ENCODE measurements around the gene RCAN1. TPM values are rescaled to one million over a fixed set of nuclear protein-coding genes. Genes with fewer than 3 reads are reported as not detected.
A peak's percentile ranks its signal among the peaks of the same experiment; 100 is the strongest.
"Not testable (repeated sequence)": the region's sequence is repeated elsewhere in the genome, so short reads cannot be mapped to it uniquely, and the experiment has no call there.

RCAN1 gene
- total RNA-seq, 2 donors from 2014 or later = 47.4 to 91.3 TPM

GRCh38 chr21:34626131-34626530, 11.2 kb upstream of the RCAN1 start:
- ATAC-seq = no peak
- no peak for DNase-seq
- intact Hi-C loops (cut with DNase I, micrococcal nuclease) = no loop called here

DNA sequence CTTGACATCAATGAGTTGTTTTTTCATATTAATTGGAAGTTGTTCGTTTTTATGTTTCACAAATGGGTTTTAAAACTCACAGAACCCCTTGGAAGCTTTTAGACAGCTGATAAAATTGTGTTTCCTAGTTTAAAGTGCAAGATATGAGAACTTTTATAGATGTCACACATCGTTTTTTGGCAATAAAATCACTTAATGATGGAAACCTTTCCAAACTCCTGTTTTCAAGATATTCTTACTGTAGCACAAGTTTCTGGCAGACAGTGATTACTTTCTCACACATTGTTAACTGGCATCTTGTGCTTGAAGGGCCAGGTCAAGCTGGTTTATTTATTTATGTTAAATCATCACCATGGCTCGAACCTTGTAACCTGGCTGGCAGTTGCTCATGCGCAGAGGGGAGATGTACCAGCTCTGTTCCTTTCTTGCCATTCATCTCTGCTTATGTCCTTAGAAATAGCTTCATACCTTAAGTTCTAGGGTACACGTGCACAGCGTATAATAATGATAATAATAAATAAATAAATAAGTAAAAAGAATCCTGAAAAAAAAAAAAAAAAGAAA, 10.2 kb upstream of the RCAN1 start:
- no peak for ATAC-seq
- intact Hi-C loops (cut with DNase I, micrococcal nuclease) = no loop called here

GRCh38 chr21:34623516-34623915, 8.6 kb upstream of the RCAN1 start:
- intact Hi-C loops (cut with DNase I, micrococcal nuclease) = no loop called here
- ATAC-seq = no peak
- DNase-seq = no peak

More for the DNA sequence above, 10.2 kb upstream of the RCAN1 start:
- DNase-seq = no peak

- ATAC-seq (no peak), DNase-seq (no peak)
- intact Hi-C loops (cut with DNase I, micrococcal nuclease) = no loop called here
Measured at GRCh38 chr21:34621434-34622350, 6.8 kb upstream of the RCAN1 start.

- ATAC-seq = no peak
- DNase-seq = no peak
- intact Hi-C loops (cut with DNase I, micrococcal nuclease) = no loop called here
Measured at GRCh38 chr21:34619841-34620665, 5.1 kb upstream of the RCAN1 start.

DNA sequence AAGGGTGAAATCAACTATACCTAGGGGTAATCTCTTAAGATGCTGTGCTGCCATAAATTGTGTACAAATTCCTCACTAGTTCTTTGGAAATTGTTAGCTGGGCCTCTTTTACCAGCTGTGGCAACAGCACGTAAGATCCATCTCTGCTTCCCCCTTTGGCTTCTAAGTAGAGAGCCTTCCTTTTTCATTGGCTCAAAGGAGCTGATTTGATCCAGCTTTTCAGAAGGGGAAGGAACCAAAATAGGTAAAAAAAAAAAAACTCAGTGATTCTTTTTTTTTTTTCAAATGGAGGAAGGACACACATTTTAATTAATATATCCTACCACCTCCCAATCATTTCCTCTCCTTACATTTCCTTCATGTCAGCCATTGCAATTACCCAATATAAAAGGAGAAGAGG, 4.0 kb upstream of the RCAN1 start:
- ATAC-seq = no peak
- DNase-seq = no peak
- intact Hi-C loops (cut with DNase I, micrococcal nuclease) = no loop called here

GRCh38 chr21:34617753-34618339, 2.9 kb upstream of the RCAN1 start:
- DNase-seq = no peak
- intact Hi-C loops (cut with DNase I, micrococcal nuclease) = no loop called here
- no peak for ATAC-seq

DNA sequence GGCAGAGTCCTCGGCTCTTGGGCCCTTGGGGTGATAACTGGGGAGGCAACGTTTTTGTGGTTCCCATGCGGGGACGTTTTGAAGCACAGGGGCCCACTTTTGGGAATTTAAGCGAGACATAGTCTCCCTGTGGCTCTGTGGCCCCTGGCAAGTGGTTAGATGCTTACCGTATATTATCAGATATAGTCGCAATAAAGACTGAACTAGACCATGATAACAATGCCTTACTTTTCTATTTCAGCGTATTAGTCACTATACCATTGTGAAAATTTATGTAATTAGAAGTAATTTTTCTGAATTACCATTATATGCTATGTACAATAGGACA, 538 bp upstream of the RCAN1 start:
- intact Hi-C loops (cut with DNase I, micrococcal nuclease) = no loop called here
- peak; percentile 21 for ATAC-seq
- DNase-seq = no peak

DNA sequence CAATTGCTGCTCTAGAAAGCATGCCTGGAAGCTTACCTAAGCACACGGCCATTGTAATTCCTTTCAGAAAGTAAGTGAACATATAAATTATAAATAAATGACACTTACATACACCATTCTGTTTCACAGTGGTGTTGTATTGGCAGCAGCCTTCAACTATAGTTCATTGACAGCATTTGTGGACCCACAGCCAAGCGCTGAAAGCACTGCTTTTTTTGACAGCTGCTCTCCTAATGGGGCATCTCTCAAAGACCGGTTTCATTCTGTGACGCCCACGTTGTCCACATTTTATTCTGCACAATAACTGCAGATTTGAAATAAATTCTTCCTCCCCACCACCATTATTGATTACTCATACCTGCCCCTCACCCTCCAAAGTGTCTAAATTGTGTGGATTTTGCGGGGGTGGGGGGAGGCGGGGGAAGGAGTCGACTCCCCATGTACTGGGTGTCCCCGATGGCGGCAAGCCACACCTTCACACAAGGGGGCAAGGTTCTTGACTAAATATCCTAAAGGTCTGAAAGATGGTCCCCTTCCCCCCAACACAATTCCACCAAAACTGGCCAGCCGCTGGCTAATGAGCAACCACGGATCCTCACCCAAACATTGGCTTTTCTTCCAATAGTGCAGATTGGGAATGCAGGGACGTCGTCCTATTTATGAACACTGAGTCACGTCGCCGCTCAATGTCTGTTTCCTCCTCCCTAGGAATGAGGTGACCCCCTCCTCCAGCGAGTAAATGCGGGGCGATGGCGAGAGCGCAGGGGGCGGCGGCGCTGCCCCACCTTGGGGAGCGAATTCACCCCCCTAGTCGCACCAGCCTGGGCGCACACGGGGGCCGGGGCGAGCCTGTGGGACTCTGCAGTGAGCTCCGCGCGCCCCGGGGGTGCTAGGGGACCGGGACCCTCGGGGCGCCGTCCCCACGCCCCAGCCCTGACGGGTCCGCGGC, 960 bp downstream of the RCAN1 start:
- peak in 1 of 2 donors; percentile 18 for DNase-seq
- no peak for ATAC-seq
- intact Hi-C loops (cut with DNase I, micrococcal nuclease) = no loop called here

- intact Hi-C loops (cut with DNase I, micrococcal nuclease) = no loop called here
- DNase-seq = no peak
- ATAC-seq = no peak
Measured at GRCh38 chr21:34612557-34612956, 2.4 kb downstream of the RCAN1 start.

DNA sequence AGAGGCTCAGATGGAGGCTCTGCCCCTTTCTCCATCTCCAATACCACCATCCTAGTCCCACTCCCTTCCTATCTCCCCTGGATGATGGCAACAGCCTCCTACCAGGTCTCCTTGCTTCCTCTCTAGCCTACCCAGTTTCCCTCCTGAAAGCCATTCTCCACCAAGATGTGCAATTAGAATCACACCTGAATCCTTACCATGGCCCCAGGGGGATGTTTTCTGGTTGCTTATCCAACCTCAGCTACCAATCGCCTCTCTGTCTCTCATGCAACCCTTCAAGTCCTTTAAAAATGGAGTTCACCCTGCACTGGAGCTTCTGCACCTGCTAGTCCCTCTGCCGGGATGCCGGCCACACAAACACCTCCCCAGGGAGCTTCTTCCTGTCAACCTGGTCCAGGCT, 2.9 kb downstream of the RCAN1 start:
- no peak for ATAC-seq
- intact Hi-C loops (cut with DNase I, micrococcal nuclease) = no loop called here

DNA sequence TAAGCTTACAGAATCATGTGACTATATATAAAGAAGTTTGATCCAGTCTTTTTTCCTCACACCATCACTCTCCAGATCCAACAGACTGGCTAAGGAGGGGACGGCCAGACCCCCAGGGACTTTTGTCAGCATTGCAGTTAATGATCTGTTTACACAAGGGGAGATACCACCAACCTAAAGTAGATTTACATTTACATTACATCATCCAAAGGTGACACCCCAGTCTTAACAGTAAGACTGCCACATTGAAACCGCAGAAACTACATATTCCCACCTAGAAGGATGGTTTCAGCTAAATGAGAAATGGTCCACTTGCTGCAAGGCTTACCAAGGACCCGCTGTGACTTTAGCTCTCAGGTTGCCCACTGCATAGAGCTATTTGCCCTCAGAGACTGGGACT, 3.4 kb downstream of the RCAN1 start:
- ATAC-seq = no peak
- intact Hi-C loops (cut with DNase I, micrococcal nuclease) = no loop called here

More for the DNA sequence above, 2.9 kb downstream of the RCAN1 start:
- no peak for DNase-seq

DNA sequence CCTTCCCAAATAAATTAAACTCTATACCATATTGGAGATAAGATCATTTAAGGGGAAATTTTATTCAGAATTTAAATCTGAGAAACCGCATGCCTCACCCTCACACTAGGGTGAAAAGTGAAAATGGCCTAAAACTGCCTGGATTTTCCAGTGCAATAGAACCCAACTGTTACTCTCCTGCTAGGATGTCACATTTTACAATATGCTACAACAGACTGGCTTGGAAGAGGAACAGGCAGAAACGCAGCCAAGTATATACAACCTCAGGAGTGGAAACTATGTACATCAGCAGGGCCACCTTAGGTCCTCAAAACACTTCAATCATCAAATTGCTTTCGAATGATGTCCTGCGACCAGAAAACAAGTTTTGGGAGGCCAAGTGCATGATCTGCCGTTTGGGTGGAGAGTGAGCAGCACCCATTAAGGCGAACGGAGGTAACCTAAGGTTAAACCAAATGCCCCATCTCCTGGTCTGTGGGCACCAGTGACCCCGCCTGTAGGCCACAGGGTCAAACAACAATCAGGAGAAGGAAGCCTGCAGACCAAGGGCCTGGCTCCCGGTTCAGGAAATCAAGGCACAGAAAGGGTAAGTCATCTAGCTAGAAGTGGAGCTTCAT, 4.9 kb downstream of the RCAN1 start:
- no peak for DNase-seq
- intact Hi-C loops (cut with DNase I, micrococcal nuclease) = no loop called here
- ATAC-seq = no peak

More for the DNA sequence above, 3.4 kb downstream of the RCAN1 start:
- DNase-seq = no peak

- ATAC-seq = no peak
- intact Hi-C loops (cut with DNase I, micrococcal nuclease) = no loop called here
- no peak for DNase-seq
Measured at GRCh38 chr21:34609244-34609932, 5.5 kb downstream of the RCAN1 start.

DNA sequence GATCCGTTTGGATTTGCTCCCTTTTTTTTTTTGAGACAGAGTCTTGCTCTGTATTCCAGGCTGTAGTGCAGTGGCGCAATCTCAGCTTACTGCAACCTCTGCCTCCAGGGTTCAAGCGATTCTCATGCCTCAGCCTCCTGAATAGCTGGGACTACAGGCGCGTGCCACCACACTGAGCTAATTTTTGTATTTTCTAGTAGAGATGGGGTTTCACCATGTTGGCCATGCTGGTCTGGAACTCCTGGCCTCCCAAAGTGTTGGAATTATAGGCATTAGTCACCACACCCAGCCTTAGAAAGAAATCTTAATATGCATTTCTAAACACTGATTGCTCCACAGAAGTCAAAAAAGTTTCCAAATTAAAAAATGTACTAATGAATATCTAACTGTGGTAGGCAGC, 7.5 kb downstream of the RCAN1 start:
- ATAC-seq; DNase-seq; intact Hi-C loops (cut with DNase I, micrococcal nuclease): not testable (repeated sequence)

- intact Hi-C loops (cut with DNase I, micrococcal nuclease) = no loop called here
- no peak for ATAC-seq
- DNase-seq = no peak
Measured at GRCh38 chr21:34606621-34607020, 8.3 kb downstream of the RCAN1 start.

GRCh38 chr21:34606051-34606450, 8.9 kb downstream of the RCAN1 start:
- intact Hi-C loops (cut with DNase I, micrococcal nuclease) = no loop called here
- ATAC-seq = no peak

More at GRCh38 chr21:34606051-34606450, 8.9 kb downstream of the RCAN1 start:
- DNase-seq = no peak

Measured in left colon (tissue), 2 donors.